ENCODE data around the gene ZFP64.

DNA sequence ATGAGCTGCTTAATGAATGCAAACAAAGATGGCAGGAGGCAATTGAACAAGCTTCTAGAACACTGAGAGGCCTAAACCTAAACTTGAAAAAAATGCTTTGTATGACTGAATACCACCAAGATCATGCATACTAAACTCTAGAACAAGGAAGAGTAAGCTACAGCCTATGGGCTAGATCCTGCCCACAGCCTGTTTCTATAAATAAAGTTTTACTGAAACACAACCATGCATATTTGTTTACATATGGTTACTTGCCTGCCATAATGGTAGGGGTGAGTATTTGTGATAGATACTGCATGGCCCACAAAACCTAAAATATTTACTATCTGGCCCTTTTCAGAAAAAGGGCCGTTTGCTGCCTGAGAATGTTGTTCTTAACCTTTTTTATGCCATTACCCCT lies 37.0 kb downstream of the ZFP64 start:
- TF ChIP-seq, protein P1, sequence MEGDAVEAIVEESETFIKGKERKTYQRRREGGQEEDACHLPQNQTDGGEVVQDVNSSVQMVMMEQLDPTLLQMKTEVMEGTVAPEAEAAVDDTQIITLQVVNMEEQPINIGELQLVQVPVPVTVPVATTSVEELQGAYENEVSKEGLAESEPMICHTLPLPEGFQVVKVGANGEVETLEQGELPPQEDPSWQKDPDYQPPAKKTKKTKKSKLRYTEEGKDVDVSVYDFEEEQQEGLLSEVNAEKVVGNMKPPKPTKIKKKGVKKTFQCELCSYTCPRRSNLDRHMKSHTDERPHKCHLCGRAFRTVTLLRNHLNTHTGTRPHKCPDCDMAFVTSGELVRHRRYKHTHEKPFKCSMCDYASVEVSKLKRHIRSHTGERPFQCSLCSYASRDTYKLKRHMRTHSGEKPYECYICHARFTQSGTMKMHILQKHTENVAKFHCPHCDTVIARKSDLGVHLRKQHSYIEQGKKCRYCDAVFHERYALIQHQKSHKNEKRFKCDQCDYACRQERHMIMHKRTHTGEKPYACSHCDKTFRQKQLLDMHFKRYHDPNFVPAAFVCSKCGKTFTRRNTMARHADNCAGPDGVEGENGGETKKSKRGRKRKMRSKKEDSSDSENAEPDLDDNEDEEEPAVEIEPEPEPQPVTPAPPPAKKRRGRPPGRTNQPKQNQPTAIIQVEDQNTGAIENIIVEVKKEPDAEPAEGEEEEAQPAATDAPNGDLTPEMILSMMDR (conservative IDR thresholded peaks at IDR 0.05; ENCODE audit: low read depth, low read length), result no peak
- no peak for TF ChIP-seq EZH2 (IDR thresholded peaks at IDR 0.05; ENCODE audit: borderline replicate concordance, low read depth, low read length, poor library complexity, severe bottlenecking)
